NCI-H1092 treated with DMSO at 0.1 percent for 48 hours (cell line): ENCODE results near the gene VCAM1.

Experiments
- DNase-seq: peaks from one replicate; lab custom pipeline; 2025; lab: John Stamatoyannopoulos, UW

Gene VCAM1

DNA sequence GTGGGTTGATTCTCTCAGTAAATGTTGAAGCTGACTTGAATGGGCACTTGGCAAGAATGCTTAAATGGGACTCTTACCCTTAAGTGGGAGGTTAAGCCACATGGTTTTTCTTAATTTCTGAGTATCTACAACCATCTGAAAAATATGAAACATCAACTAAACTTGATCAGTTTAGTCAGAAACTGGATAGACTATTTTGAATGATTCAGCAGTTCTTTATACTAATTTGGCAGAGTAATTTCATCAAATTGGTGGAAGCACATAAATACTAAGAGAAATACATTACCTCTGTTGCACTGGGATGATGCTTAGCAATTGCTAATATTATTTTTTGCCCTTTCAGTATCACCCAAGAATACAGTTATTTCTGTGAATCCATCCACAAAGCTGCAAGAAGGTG, 4.7 kb downstream of the VCAM1 start:
- no peak for DNase-seq

DNA sequence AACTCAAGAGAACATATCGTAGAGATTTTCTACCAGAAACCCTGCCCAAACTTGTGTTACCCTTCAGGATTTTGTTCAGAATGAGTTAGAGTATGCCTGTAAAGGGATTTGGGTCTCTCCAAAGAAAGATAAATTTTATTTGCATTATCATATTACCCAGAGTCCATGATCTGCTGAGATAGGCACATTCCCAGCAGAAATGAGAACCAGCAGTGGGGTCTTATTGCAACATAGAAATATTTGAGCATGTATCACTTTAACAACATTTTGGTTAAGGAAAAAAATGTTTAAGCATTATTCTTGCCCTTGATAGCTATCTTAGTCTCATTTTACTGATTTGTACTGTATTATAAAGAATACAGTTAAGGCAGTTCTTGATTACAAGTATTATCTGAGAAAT, 10.6 kb downstream of the VCAM1 start:
- DNase-seq: no peak

DNA sequence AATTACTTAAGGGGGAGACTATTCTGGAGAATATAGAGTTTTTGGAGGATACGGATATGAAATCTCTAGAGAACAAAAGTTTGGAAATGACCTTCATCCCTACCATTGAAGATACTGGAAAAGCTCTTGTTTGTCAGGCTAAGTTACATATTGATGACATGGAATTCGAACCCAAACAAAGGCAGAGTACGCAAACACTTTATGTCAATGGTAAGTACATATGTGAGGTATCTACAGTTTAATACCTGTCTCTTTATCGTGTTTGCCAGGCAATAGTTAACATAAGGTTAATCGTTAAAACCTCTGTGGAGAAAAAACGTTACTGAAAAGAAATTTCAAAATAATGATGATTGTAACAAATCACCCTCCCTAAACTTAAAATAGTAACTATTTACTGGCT, 11.8 kb downstream of the VCAM1 start:
- no peak for DNase-seq

DNA sequence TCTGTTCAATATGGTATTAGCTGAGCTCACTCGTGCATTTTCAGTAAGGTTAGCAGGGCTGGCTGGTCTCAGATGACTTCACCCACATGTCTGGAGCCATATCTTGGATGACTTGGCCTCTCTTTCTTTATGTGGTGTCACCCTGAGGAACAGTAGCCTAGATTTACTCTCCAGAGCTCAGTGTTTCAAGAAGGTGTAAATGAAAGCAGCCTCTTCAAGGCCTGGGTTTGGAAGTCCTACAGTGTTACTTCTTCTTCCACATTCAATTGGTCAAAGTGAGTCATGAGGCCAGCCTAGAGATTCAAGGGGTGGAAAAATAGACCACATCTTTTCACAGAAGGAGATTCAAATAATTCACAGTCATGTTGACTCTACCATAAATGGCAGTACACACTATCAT, 12.2 kb downstream of the VCAM1 start:
- DNase-seq: no peak

DNA sequence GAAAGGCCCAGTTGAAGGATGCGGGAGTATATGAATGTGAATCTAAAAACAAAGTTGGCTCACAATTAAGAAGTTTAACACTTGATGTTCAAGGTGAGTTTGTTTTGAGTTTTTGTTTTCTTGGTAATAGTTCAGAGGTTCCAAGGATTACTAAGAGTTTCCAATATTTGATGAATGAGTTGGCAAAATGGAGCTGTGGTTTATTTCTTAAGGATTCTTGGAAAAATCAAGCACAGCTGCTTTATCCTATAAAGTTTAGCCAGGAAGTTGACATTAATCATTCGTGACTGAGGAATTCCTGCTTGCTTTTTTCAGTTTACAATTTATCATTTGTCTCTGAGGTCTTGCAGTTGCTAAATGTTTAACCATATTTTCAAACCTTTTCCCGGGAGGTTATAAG, 15.1 kb downstream of the VCAM1 start:
- no peak for DNase-seq

DNA sequence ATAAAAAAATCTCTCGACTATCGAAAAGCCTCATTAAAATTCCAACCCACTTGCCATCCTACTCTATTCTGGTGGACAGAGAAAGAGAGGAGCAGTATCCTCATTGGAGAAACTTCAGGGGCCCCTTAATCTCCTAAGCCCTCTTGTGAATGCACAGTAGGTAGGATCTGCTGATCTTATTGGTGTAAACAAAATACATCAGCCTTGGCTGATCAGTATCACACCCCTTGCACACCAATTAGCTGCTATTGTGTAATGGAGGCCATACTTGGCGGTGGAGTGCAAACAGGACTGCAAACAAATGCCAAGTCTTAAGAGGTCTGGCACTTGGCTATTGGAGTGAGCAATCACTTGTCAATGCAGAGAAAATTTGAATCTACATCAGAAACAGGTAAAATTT, 15.7 kb downstream of the VCAM1 start:
- no peak for DNase-seq

DNA sequence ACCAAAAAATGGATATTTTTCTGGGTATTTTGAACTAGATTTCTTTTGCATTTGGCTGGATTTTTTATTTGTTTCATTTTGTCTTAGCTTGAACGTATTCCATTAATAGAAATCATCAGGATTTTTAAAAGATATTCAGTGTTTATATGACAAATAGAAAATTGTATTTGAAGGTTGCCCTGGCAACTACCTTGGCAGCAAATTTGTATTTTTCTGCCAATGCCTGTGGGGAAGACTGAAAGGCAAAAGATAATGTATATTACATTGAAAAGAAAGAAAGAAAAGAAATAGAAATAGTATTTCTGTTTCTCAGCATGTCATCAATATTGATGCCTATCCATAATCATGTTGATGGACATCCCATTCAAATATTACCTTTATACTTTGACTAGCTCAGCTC, 16.8 kb downstream of the VCAM1 start:
- no peak for DNase-seq

DNA sequence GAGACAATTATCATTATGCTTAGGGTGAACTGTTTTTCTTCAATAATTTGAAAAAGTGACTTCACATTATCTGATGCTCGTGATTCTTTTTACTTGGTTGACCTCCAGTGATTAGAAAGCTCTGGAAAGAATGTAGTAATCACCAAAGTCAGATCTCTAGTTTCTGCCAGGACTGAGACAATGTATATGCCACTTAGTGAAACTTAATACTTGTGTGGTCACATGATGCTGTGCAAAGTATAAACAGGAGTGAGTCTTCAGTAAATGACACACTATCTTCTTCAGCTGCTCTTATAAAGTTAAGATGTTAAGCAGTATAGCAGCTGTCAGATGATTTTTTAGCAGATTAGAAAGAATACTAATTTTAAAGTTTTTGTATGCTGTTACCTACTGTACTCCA, 17.2 kb downstream of the VCAM1 start:
- no peak for DNase-seq

DNA sequence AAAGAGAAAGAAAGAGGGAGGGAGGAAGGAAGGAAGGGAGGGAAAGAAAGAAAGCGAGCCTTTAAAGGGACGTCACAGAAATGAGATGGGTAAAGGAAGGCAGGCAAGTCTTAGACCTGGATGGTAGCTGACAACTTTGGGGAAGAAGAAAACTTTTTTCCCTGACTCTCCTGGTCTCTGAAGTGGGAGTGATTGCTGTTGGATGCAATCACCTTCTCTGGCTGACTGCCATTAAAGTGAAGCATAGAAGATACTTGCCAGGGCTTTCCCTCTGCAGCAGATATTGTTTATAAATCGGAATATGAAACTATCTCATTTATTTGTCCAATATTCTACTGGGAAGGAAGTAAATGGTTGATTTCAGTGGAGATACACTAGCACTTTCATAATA, 27.0 kb downstream of the VCAM1 start:
- no peak for DNase-seq

DNA sequence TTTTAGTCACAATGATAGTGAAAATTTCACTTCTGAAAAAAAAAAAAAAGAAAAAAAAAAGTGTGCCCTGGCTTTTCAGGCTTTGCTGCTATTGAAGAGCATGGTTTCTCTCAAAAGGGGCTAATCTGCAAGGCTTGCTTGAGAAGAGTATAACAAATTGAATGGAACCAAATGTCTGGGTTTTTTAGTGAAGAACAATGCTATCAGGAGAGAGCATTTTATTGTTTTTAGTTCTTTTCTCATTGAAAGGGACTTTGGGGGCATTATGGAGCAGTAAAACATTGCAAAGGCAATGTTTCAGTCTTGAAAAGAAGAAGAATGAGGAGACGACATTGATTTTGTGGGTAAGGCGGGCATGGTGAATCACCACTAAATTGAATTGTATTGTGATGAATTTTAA, 28.2 kb downstream of the VCAM1 start:
- no peak for DNase-seq

DNA sequence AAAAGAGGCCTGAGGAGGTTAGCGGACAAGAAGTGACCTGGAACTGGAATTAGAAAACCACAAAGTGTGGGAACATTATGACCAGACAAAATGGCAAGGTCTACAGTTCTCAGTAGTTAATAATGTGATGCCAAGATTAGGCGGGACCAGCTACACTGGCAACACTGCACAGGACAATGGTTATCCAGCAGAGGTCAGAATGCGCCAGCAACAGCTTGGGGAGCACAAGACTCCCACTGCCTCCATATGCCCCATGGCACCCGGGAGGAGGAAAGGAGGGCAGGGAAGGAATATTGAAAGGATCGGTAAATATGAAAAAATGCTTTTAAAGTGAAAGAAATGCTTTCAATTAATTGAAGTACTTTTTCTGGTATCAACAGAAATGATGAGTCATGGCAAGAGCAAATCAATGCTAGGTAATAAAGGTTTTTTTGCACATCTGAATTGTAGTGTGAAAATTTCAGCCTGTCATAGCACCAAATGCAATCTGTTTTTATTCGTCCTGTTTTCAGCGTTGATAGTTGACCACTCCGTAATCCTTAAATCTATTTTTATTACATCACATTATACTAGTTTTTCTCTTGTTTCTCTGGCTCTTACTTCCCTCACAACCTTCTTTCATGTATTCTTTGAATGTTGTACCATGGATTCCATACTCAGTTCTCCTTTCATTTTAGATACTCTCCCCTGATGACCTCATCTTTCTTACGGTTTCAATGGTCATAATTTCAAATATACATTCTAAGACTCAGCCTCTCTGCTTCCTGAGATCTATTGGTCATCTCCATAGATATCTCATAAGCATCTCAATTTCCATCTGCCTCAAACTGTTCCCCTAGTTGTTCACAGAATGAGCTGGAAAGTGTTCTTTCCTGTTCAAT, 30.7 kb downstream of the VCAM1 start:
- DNase-seq: no peak

DNA sequence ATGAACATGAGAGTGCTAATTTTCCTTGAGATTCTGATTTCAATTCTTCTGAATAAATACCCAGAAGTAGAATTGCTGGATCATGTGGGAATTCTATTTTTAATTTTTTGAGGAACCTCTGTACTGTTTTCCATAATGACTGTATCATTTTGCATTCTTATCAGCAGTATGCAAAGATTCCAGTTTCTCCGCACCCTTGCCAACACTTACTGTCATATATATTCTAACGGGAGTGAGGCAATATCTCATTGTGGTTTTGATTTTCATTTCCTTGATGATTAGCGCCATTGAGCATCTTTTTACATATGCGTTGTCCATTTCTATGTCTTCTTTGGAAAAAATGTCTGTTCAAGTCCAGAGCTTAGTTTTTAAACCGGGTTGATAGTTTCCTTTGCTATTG, 33.2 kb downstream of the VCAM1 start:
- DNase-seq: no peak

DNA sequence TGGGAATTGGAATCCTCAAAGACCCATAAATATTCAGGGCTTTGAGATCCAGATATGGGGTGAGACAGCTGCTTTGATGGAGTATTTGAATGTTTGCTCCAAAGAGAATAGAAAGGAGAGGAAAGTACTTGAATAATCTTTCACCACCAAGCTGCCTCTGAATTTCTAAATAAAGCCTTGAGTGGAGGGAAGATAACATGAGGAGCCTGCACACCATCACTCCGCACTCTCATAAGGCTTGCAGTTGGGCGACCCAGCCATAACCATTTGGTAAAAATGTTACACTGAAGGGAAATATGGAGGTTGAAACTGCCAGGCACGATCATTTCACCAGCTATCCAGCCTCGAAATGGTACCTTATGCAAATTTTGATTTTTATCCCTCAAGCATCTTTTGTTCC, 38.4 kb downstream of the VCAM1 start:
- DNase-seq: no peak

DNA sequence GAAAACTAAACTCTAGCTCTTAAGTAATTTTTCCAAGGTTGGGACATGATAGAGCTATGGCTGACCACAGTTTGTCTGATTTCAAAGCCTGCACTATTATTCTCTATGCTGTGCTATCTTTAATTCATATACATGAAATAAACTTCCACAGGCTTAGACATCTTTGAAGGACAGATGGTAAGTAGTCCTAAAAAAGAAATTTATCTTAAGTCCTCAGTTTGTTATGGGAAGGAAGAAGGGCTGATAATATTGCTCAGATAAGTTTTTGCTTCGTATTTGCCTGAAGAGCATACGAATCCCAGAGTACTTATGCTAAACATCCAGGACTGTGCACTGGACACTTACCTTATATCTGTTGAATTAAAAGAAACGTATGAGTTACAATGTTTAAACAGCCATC, 39.6 kb downstream of the VCAM1 start:
- DNase-seq: no peak

DNA sequence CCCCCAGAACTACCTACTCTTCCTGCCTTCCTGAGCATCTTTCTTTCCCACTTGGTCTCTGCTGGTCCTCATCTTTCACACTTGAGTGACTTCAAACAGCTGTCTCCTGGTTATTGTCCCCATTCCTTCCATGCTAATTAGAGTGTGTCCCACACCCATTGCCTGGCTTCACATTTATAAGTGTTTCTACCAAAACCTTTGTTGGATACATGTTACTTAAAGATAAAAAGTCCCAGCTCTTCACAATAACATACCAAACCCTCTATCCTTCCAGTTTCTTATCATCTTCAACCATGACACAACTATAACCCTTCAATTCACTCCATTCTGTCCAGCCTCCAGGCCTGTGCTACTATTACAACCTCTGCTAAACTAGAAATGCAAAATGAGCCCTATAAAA, 41.0 kb downstream of the VCAM1 start:
- no peak for DNase-seq

DNA sequence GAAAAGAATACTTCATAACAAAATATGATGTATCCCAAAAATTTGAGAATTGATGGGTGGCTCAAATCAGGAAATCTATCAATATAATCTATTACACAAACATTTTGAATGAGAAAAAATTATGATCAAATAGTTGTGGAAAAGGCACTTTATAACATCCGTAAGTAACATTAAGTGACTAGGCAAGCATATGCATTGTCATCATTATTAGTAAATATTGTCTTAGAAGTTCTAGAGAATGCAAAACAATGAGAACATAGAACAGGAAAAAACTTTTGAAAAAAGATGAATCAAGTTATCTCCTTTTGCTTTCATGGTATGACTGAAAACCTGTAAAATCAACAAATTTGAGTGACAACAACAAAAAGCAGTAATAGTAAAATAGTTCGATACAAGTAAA, 42.9 kb downstream of the VCAM1 start:
- DNase-seq: no peak

DNA sequence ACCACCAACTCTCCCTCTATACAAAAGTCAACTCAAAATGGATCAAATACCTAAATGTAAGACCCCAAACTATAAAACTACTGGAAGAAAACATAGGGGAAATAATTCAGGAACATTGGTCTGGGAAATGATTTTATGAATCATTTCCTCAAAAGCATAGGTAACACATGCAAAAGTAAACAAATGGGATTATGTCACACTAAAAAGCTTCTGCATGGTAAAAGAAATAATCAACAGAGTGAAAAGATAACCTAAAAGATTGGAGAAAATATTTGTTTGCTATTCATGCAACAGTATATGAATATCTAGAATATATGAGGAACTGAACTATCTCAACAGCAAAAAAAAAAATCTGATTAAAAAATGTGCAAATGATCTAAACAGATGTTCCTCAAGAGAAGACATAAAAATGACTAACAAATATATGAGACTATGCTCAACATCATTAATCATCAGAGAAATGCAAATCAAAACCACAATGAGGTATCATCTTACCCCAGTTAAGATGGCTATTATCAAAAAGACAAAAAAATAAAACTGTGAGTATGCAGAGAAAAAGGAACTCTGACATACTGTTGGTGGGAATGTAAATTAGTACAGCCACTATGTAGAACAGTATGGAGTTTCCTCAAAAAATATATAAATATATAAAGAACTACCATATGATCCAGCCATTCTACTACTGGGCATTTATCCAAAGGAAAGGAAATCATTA, 47.8 kb downstream of the VCAM1 start:
- no peak for DNase-seq

DNA sequence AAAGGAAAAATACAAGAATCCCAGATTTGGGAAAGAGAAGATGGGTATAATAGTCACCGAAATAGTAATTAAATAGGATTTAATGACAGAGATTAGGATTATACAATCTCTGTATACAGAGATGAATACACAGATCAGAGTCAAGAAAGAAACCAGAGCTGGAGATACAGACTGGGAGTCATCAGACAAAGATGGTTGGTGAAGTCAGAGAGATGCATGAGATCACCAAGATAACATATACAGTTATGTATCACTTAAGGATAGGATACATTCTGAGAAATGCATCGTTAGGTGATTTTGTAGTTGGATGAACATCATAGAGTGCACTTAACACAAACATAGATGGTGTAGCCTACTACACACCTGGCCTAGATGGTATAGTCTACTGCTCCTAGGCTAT, 49.8 kb downstream of the VCAM1 start:
- DNase-seq: no peak

DNA sequence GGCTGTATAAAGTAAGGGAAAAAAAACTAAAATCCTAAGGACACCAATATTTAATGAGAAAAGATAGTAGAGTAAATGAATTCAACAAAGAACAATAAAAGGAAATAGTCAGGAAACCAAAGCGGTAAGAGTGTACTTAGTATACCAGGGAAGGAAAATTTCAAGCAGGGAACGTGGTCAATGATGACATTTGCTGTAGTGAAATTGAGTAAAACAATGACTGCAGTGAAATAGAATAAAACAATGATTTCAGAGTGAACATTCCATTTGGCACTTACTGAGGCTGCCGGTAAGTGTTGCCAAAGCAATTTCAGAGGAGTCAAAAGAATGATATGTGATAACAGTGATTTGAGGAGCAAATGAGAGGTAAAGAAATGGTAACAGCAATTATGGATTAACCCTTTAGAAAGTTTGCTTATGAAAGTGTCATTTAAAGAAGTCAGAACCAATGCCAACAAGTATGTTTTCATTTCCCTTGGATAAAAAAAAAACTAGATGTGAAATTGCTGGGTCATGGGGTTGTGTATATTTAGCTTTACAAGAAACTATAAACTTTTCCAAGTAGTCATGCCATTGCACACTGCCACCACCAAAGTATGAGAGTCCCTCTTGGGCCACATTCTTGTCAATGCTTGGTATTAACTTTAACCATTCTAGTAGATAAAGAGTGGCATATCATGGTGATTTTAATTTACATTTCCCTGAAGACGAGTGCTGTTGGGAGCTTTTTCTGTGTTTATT, 50.5 kb downstream of the VCAM1 start:
- no peak for DNase-seq

DNA sequence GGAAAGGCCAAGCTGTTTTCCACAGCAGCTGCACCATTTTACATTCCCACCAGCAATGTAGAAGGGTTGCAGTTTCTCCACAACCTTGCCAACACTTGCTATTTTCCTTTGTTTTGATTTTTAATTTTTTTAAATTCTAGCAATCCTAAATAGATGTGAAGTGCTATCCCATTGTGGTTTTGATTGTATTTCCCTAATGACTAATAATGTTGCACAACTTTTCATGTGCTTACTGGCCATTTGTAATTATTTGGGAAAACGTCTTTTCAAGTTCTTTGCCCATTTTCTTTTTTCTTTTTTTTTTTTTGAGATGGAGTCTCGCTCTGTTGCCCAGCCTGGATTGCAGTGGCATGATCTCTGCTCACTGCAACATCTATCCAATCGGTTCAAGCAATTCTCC, 53.9 kb downstream of the VCAM1 start:
- no peak for DNase-seq

DNA sequence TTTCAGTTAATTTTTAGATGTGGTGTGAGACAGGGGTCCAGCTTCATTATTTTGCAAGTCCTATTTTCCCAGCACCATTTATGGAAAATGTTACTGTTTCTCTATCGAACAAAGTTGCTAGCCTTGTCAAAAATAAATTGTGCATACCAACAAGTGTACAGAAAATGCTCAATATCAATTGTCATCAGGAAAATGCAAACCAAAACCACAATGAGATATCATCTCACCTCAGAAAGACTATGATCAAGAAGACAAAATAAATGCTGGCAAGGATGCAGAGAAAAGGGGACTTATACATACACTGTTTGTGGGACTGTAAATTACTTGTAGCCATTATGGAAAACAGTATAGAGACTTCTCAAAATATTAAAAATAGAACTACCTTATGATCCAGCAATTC, 54.8 kb downstream of the VCAM1 start:
- no peak for DNase-seq

DNA sequence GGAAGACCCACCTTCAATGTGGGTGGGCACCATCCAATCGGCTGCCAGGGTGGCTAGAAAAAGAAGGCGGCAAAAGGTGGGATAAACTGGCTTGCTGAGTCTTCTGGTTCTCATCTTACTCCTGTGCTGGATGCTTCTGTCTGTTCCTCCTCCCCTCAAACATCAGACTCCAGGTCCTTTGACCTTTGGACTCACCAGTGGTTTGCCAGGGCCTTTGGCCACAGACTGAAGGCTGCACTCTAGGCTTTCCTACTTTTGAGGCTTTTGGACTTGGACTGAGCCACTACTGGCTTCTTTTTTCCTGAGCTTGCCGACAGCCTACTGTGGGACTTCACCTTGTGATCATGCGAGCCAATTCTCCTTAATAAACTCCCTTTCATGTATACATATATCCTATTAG, 55.9 kb downstream of the VCAM1 start:
- DNase-seq: no peak

DNA sequence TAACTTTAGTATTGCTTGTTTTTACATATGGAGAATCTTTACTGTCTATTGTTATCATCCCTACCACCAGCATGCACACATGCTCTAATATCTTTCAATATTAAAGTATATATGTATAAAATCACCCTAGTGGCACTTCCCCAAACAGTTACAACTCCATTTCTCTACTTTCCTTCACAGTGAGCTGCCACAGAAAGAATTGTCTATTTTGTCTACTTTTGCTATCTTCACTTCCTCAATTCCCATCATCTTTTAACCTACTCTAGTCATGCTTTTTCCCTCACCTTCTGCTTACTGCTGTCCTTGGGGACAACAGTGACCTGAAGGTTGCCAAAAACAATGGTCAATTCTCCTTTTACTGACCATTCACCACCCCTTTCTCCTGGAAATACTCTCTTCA, 59.2 kb downstream of the VCAM1 start:
- DNase-seq: no peak
